GM21515 (cell line): ENCODE measurements around the gene SHC4.
A peak's percentile ranks its signal among the peaks of the same experiment; 100 is the strongest.

Experiments
- ATAC-seq: cut with Tn5 transposase; IDR thresholded peaks from one replicate; pipeline ENCODE4 v1.9.1; 2021; ENCODE audit not compliant: unreplicated experiment

Gene SHC4, protein sequence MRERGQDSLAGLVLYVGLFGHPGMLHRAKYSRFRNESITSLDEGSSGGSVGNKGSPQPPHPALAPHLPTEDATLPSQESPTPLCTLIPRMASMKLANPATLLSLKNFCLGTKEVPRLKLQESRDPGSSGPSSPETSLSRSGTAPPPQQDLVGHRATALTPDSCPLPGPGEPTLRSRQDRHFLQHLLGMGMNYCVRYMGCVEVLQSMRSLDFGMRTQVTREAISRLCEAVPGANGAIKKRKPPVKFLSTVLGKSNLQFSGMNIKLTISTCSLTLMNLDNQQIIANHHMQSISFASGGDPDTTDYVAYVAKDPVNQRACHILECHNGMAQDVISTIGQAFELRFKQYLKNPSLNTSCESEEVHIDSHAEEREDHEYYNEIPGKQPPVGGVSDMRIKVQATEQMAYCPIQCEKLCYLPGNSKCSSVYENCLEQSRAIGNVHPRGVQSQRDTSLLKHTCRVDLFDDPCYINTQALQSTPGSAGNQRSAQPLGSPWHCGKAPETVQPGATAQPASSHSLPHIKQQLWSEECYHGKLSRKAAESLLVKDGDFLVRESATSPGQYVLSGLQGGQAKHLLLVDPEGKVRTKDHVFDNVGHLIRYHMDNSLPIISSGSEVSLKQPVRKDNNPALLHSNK

GRCh38 chr15:48963524-48964113, at the start of gene SHC4:
Gene SHC4, minus strand, starts transcription at chr15:48963919. Its CDS starts 904 bp downstream, at chr15:48963015.
- ATAC-seq: no peak

- no peak for ATAC-seq
Measured at GRCh38 chr15:48999314-48999713, 35.6 kb upstream of the SHC4 start.

- ATAC-seq: no peak
Measured at GRCh38 chr15:48996276-48996675, 32.6 kb upstream of the SHC4 start.

GRCh38 chr15:48993380-48993779, 29.7 kb upstream of the SHC4 start:
- ATAC-seq: no peak

DNA sequence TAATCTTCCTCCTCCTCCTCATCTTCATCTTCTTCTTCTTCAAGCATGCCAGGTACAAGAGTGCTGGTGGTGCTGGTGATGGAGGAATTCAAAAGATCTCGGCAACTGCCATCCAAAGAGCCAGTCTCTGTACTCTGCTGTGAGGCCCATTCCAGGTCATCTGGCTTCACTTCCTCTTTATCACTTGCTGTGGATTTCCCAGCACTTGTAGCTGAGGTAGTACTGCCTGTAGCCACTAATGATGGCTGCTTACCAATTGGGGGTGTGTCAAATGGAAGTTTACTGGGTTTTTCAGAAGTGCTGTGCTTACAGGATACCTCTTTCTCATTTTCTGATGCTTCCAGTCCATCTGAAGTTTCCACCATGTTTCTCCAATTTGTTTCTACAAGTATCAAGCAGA, 28.8 kb upstream of the SHC4 start:
- peak; percentile 89 for ATAC-seq

- ATAC-seq: no peak
Measured at GRCh38 chr15:48992096-48992495, 28.4 kb upstream of the SHC4 start.

- ATAC-seq: no peak
Measured at GRCh38 chr15:48989170-48989569, 25.5 kb upstream of the SHC4 start.

DNA sequence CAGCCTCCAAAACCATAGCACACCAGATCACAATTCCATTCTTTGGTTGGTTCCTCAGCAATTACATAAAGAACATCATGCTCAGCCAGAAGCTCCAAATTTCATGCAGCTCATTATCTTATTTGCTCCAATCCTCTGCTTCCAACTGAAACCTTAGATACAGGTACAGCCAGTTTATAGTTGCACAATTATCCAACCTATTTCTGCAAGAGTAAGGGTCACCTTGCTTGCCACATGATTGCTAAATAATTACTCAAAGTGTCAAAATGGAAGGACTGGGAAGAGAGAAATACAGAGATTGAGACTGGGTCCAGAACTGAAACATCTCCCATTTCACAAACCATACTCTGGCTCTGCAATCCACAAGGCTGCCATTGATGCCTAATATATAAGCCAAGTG, 23.4 kb upstream of the SHC4 start:
- no peak for ATAC-seq

DNA sequence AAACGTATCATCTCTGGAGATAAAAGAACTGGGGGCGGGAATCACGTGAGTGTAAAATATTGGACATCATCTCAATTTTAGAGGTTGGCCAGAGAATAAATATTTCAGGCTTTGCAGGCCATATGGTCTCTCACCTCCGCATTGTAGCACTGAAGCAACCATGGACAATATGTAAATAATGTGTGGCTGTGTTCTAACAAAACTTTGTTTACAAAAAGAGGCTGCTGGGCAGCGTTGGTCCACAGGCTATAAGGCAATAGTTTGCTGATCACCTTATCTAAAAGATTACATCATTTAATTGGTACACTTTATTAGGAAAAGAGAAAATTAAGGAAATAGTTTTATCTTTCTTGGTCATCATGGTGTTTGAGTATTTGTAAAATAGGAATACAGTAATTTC, 22.5 kb upstream of the SHC4 start:
- ATAC-seq: no peak

DNA sequence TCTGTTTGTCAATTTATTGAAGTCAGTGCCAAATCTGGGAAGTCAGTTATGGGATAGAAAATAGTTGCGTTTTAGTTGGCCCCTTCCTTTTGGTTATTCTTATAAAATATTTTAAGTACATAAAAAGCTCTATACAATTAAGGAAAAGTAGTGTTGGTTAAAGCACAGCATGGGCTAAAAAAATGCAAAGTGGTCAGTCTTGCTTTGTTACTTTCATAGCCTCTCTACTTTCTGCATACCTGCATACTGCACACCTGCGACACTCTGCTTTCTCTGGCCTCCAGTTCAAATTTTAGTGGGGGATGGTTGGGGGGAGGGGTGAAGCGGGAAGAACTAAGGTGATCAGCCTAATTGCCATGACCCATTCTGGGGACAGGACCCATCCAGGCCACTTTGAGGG, 21.8 kb upstream of the SHC4 start:
- ATAC-seq: no peak

- no peak for ATAC-seq
Measured at GRCh38 chr15:48984811-48985352, 21.2 kb upstream of the SHC4 start.

- no peak for ATAC-seq
Measured at GRCh38 chr15:48984021-48984710, 20.4 kb upstream of the SHC4 start.

DNA sequence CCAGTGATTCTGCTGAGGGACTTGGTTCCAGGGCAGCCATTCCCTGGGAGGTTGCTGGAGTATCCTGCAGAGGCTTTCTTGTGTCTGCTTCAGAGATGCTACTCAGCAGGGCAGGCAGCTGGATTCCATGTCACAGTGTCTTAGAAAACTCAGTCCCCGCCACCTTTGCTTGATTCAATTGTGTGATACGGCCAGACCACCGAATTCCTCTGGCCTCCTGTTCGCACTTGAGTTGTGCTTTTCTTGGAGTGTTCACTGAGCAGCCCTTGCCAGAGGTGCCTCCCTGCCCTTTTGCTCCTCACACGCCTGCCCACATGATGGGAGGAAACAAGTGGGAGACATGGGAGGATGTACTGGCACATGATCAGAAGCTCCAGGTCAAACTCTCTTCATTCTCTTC, 19.6 kb upstream of the SHC4 start:
- no peak for ATAC-seq

- no peak for ATAC-seq
Measured at GRCh38 chr15:48981941-48982340, 18.2 kb upstream of the SHC4 start.

- ATAC-seq: no peak
Measured at GRCh38 chr15:48978638-48979037, 14.9 kb upstream of the SHC4 start.

GRCh38 chr15:48976444-48977088, 12.8 kb upstream of the SHC4 start:
- no peak for ATAC-seq

- peak; percentile 95 for ATAC-seq
Measured at GRCh38 chr15:48975472-48976419, 12.0 kb upstream of the SHC4 start.

- ATAC-seq: no peak
Measured at GRCh38 chr15:48974882-48975281, 11.2 kb upstream of the SHC4 start.

DNA sequence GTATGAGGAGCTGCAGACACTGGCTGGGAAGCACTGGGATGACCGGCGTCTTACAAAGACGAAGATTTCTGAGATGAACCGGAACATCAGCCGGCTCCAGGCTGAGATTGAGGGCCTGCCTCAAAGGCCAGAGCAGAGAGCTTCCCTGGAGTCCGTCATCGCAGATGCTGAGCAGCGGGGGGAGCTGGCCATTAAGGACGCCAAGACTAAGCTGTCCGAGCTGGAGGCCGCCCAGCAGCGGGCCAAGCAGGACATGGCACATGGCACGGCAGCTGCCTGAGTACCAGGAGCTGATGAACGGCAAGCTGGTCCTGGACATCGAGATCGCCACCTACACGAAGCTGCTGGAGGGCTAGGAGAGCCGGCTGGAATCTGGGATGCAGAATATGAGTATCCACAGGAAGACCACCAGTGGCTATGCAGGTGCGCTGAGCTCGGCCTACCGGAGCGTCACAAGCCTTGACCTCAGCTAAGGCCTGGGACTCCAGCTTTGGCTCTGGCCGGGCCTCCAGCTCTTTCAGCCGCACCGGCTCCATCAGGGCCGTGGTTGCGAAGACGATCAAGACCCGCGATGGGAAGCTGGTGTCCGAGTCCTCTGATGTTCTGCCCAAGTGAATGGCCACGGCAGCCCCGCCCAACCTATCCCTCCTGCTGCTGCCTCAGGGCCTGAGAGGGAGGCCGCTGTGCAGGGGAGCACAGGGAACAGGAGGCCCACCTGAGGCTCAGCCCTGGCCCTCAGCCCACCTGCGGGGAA, 9.2 kb upstream of the SHC4 start:
- ATAC-seq: no peak
